Gastrocnemius medialis (tissue), 4 donors: Measurements from ENCODE around the gene LMX1B.

Source experiments
- CTCF ChIP-seq, 5 experiments: fragments of 450-650 bp in 3 of 5; fragments of 200-600 bp in 2 of 5; sonication (generic) in 2 of 5; IDR thresholded peaks in 4 of 5; conservative IDR thresholded peaks in 1 of 5; 1 replicate in 4 of 5; 2 replicates in 1 of 5; pipeline ENCODE4 v1.5.1; 2016 to 2019; ENCODE audit warnings: antibody characterized with exemption in 5 of 5, mild to moderate bottlenecking in 3 of 5, moderate library complexity in 3 of 5
- POLR2A ChIP-seq, 2 donors: fragments of 450-650 bp; IDR thresholded peaks; one replicate each; pipeline ENCODE4 v1.6.1; 2017; ENCODE audit warnings: antibody characterized with exemption in 2 of 2, mild to moderate bottlenecking in 2 of 2, moderate library complexity in 2 of 2

GRCh38 chr9:126675147-126675467 is 61.4 kb downstream of the LMX1B start:
- TF ChIP-seq CTCF (IDR thresholded peaks at IDR 0.05 in 4 of 5, conservative IDR thresholded peaks at IDR 0.05 in 1 of 5) (no peak), POLR2A (IDR thresholded peaks at IDR 0.05) (no peak)
